ENCODE results near the gene RAD51B. TPM values are rescaled to one million over a fixed set of nuclear protein-coding genes. Genes with fewer than 3 reads are reported as not detected.

The RAD51B gene
- total RNA-seq, 1 experiment from 2014 or later: 23.3 TPM

DNA sequence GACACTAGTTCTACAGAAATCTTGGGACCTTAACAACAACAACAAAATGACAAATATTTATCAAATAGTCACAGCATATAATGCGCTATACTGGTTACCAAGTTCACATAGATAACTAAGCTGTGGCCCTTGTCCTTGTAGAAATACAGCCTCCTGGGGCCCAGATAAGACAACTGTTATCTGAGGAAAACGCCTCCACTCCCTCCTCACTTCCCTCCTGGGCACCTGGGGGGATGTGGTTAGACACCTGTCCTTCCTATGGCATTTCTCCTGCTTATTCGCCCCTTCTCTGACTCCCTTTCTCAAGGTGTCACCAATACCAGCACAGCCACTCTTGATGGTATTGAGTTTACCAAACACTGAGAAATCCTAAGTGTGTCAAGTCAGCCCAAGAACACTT lies 419.4 kb downstream of the RAD51B start:
- BruUV-seq (replicated peaks): no TSS peak
- TF ChIP-seq EZH2 (IDR thresholded peaks at IDR 0.05; ENCODE audit: borderline replicate concordance, low read depth, low read length, poor library complexity, severe bottlenecking): no peak
- TF ChIP-seq, protein P1, sequence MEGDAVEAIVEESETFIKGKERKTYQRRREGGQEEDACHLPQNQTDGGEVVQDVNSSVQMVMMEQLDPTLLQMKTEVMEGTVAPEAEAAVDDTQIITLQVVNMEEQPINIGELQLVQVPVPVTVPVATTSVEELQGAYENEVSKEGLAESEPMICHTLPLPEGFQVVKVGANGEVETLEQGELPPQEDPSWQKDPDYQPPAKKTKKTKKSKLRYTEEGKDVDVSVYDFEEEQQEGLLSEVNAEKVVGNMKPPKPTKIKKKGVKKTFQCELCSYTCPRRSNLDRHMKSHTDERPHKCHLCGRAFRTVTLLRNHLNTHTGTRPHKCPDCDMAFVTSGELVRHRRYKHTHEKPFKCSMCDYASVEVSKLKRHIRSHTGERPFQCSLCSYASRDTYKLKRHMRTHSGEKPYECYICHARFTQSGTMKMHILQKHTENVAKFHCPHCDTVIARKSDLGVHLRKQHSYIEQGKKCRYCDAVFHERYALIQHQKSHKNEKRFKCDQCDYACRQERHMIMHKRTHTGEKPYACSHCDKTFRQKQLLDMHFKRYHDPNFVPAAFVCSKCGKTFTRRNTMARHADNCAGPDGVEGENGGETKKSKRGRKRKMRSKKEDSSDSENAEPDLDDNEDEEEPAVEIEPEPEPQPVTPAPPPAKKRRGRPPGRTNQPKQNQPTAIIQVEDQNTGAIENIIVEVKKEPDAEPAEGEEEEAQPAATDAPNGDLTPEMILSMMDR (conservative IDR thresholded peaks at IDR 0.05; ENCODE audit: low read depth, low read length): no peak
- ChIA-PET POLR2A (ENCODE audit: low non-redundant PET) (no interaction called here), CTCF (no interaction called here)
- Histone ChIP-seq H3K9me3 (ENCODE audit: low read depth, low read length, poor library complexity, severe bottlenecking) (no peaks in the 10 kb centered on the region), H3K27me3 (replicated peaks; ENCODE audit: insufficient read depth, low read depth, low read length, poor library complexity) (no peaks in the 10 kb centered on the region), H3K4me3 (ENCODE audit: low read depth, low read length, poor library complexity, severe bottlenecking) (no peak overlapping the region), H3K4me1 (ENCODE audit: insufficient read depth, low read length, poor library complexity, severe bottlenecking) (no peaks in the 10 kb centered on the region), H3K27ac (ENCODE audit: low read depth, low read length, poor library complexity, severe bottlenecking) (no peak overlapping the region), H3K36me3 (ENCODE audit: insufficient read depth, low read length, poor library complexity, severe bottlenecking) (no peaks in the 10 kb centered on the region)
- DNase-seq (ENCODE audit: low spot score): no peak
- intact Hi-C loops (cut with micrococcal nuclease; ENCODE audit: unreplicated experiment): no loop called here

DNA sequence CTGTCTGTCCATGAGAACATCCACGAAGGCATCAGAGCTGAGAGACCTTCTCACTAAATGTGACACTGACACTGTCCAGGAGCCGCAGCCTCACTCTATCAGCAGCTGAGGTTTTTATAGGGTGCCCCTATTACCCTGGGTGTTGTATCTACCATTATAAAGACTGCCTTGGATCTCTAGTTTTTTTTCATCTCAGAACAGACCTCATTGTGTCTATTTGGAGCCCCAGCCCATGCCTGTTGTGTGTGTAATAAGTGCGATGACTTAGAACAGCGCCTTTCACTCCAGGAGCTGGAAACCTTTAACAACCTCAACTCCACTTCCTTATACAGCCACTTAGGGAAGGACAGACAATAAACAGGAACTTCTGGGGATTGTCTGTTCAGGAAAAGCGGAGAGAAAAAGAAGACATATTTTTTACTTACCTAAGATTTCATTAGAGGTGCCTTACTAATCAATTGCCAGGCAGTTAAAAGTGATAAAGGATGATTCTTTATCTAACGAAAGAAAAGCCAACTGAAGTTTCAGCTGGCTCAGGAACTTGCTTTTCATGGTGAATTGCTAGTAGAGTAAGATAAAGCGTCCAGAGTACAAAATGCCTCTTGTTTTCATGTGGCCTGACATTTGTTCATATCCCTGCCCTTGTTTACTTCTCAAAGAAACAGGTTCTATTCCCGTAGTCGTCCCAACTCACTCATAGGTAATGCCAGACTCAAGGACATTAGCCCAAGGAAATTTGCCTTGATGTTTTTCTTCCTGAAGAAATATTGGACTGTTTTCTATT lies 420.6 kb downstream of the RAD51B start:
- POLR2A ChIA-PET (ENCODE audit: low non-redundant PET): no interaction called here
- DNase-seq (ENCODE audit: low spot score): no peak
- CTCF ChIA-PET: no interaction called here
- intact Hi-C loops (cut with micrococcal nuclease; ENCODE audit: unreplicated experiment): no loop called here
- no peak overlapping the region for H3K4me3 ChIP-seq (ENCODE audit: low read depth, low read length, poor library complexity, severe bottlenecking)
- peaks cover 7% of the 10 kb centered on the region for H3K4me1 ChIP-seq (ENCODE audit: insufficient read depth, low read length, poor library complexity, severe bottlenecking)
- H3K36me3 ChIP-seq (ENCODE audit: insufficient read depth, low read length, poor library complexity, severe bottlenecking): no peaks in the 10 kb centered on the region
- no peaks in the 10 kb centered on the region for H3K27me3 ChIP-seq (replicated peaks; ENCODE audit: insufficient read depth, low read depth, low read length, poor library complexity)
- TF ChIP-seq, protein P1 (conservative IDR thresholded peaks at IDR 0.05; ENCODE audit: low read depth, low read length): no peak
- TF ChIP-seq EZH2 (IDR thresholded peaks at IDR 0.05; ENCODE audit: borderline replicate concordance, low read depth, low read length, poor library complexity, severe bottlenecking): no peak
- H3K9me3 ChIP-seq (ENCODE audit: low read depth, low read length, poor library complexity, severe bottlenecking): no peaks in the 10 kb centered on the region
- no TSS peak for BruUV-seq (replicated peaks)
- no peak overlapping the region for H3K27ac ChIP-seq (ENCODE audit: low read depth, low read length, poor library complexity, severe bottlenecking)

DNA sequence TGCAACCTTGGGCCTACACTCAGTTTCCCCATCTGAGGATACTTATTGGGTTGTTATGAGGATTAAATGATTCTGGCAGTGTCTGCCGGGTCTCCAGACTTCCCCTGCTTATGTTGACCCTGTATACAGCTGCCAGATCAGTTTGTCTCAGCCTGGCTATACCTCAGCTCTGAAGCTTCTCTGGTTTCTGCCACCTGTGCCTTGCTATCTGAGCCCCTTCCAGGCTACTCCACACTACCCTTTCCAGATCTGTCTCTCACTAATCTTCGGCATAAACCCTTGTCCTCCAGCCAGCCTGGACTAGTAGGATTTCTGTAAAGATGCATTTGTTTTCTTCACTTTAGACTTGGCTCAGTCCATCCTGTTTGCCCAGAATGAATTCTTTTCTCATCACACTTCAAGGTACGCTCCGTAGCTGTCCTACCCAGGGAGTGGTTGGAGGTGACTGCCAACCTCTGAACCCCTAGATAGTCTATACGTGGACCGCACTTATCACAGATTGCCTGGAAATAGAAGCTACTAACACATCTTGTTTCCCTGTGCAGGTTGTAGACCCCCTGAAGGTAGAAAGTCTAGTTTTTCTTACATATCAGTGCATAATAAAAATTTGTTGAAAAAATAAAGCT lies 422.4 kb downstream of the RAD51B start:
- Histone ChIP-seq H3K27ac (ENCODE audit: low read depth, low read length, poor library complexity, severe bottlenecking) (no peak overlapping the region), H3K27me3 (replicated peaks; ENCODE audit: insufficient read depth, low read depth, low read length, poor library complexity) (no peaks in the 10 kb centered on the region), H3K4me3 (ENCODE audit: low read depth, low read length, poor library complexity, severe bottlenecking) (no peak overlapping the region), H3K9me3 (ENCODE audit: low read depth, low read length, poor library complexity, severe bottlenecking) (no peaks in the 10 kb centered on the region), H3K4me1 (ENCODE audit: insufficient read depth, low read length, poor library complexity, severe bottlenecking) (peaks cover 23% of the 10 kb centered on the region), H3K36me3 (ENCODE audit: insufficient read depth, low read length, poor library complexity, severe bottlenecking) (no peaks in the 10 kb centered on the region)
- TF ChIP-seq, protein P1 (conservative IDR thresholded peaks at IDR 0.05; ENCODE audit: low read depth, low read length): no peak
- TF ChIP-seq EZH2 (IDR thresholded peaks at IDR 0.05; ENCODE audit: borderline replicate concordance, low read depth, low read length, poor library complexity, severe bottlenecking): no peak
- ChIA-PET CTCF (interaction anchor here (0.6 kb wide), 1 partner anchor 308 kb away, joined by 3 read pairs; no protein-coding TSS in a partner anchor), POLR2A (ENCODE audit: low non-redundant PET) (no interaction called here)
- BruUV-seq (replicated peaks): no TSS peak
- DNase-seq (ENCODE audit: low spot score): no peak
- intact Hi-C loops (cut with micrococcal nuclease; ENCODE audit: unreplicated experiment): no loop called here

Data from A673 (cell line).